ENCODE data around the gene NKAIN4.

The NKAIN4 gene

GRCh38 chr20:63235399-63235983 lies 18.8 kb downstream of the NKAIN4 start, which contains the start of gene BIRC7:
Gene BIRC7 (plus strand): TSS chr20:63235905. CDS start chr20:63236097, 192 bp downstream.
- Histone ChIP-seq H3K4me3 (no peak within 1 kb of the TSS), H3K27ac (no peak within 1 kb of the TSS), H3K4me1 (peaks cover 0 to 6% (median 1%) of the 10 kb centered on the region in 4 donors), H3K9me3 (no peaks in the 10 kb centered on the region), H3K36me3 (no peaks in the 10 kb centered on the region), H3K27me3 (peaks cover 0 to 84% of the 10 kb centered on the region in 2 donors)
- no peak for TF ChIP-seq CTCF (IDR thresholded peaks at IDR 0.05)
- intact Hi-C loops (cut with DNase I; ENCODE audit: low total_unique reads): no loop called here
- DNase-seq: no peak

- intact Hi-C loops (cut with DNase I; ENCODE audit: low total_unique reads): no loop called here
- H3K27ac ChIP-seq: no peak overlapping the region
These were observed 19.4 kb downstream of the NKAIN4 start for GRCh38 chr20:63234693-63235398.

GRCh38 chr20:63233924-63234323 lies 20.3 kb downstream of the NKAIN4 start:
- H3K9me3 ChIP-seq: no peaks in the 10 kb centered on the region
- H3K36me3 ChIP-seq: no peaks in the 10 kb centered on the region
- intact Hi-C loops (cut with DNase I; ENCODE audit: low total_unique reads): no loop called here
- peaks cover 0 to 6% (median 1%) of the 10 kb centered on the region in 4 donors for H3K4me1 ChIP-seq
- no peak overlapping the region for H3K27ac ChIP-seq
- H3K4me3 ChIP-seq: no peak overlapping the region
- no peak for TF ChIP-seq CTCF (IDR thresholded peaks at IDR 0.05)
- no peak for DNase-seq
- H3K27me3 ChIP-seq: peaks cover 0 to 93% of the 10 kb centered on the region in 2 donors

More at GRCh38 chr20:63234693-63235398, 19.4 kb downstream of the NKAIN4 start:
- no peak for TF ChIP-seq CTCF (IDR thresholded peaks at IDR 0.05)
- DNase-seq: no peak
- H3K4me1 ChIP-seq: peaks cover 0 to 6% (median 1%) of the 10 kb centered on the region in 4 donors
- no peak overlapping the region for H3K4me3 ChIP-seq
- H3K27me3 ChIP-seq: peaks cover 0 to 88% of the 10 kb centered on the region in 2 donors
- no peaks in the 10 kb centered on the region for H3K9me3 ChIP-seq
- H3K36me3 ChIP-seq: no peaks in the 10 kb centered on the region

- intact Hi-C loops (cut with DNase I; ENCODE audit: low total_unique reads): no loop called here
- TF ChIP-seq CTCF (IDR thresholded peaks at IDR 0.05): no peak
These were observed 21.3 kb downstream of the NKAIN4 start for GRCh38 chr20:63233061-63233344.

GRCh38 chr20:63232235-63233060 lies 21.8 kb downstream of the NKAIN4 start:
- no peak for TF ChIP-seq CTCF (IDR thresholded peaks at IDR 0.05)

More at GRCh38 chr20:63233061-63233344, 21.3 kb downstream of the NKAIN4 start:
- H3K27me3 ChIP-seq: peaks cover 0 to 95% of the 10 kb centered on the region in 2 donors
- H3K4me1 ChIP-seq: peaks cover 0 to 6% (median 1%) of the 10 kb centered on the region in 4 donors
- H3K9me3 ChIP-seq: no peaks in the 10 kb centered on the region
- no peak overlapping the region for H3K27ac ChIP-seq
- H3K36me3 ChIP-seq: no peaks in the 10 kb centered on the region
- H3K4me3 ChIP-seq: no peak overlapping the region
- no peak for DNase-seq

More at GRCh38 chr20:63232235-63233060, 21.8 kb downstream of the NKAIN4 start:
- DNase-seq: no peak
- no peak overlapping the region for H3K4me3 ChIP-seq
- H3K27me3 ChIP-seq: peaks cover 0 to 92% of the 10 kb centered on the region in 2 donors
- peaks cover 0 to 6% (median 1%) of the 10 kb centered on the region in 4 donors for H3K4me1 ChIP-seq
- no peaks in the 10 kb centered on the region for H3K9me3 ChIP-seq
- H3K27ac ChIP-seq: no peak overlapping the region
- no peaks in the 10 kb centered on the region for H3K36me3 ChIP-seq
- intact Hi-C loops (cut with DNase I; ENCODE audit: low total_unique reads): no loop called here

All from tibial artery (tissue), 4 donors.